HG02981 (cell line): ENCODE data around the gene MED13.
A peak's percentile ranks its signal among the peaks of the same experiment; 100 is the strongest.

Experiments used
- ATAC-seq: cut with Tn5 transposase; IDR thresholded peaks from one replicate; pipeline ENCODE4 v1.9.1; 2021; ENCODE audit warnings: mild to moderate bottlenecking, moderate library complexity; ENCODE audit not compliant: unreplicated experiment

MED13 gene, protein sequence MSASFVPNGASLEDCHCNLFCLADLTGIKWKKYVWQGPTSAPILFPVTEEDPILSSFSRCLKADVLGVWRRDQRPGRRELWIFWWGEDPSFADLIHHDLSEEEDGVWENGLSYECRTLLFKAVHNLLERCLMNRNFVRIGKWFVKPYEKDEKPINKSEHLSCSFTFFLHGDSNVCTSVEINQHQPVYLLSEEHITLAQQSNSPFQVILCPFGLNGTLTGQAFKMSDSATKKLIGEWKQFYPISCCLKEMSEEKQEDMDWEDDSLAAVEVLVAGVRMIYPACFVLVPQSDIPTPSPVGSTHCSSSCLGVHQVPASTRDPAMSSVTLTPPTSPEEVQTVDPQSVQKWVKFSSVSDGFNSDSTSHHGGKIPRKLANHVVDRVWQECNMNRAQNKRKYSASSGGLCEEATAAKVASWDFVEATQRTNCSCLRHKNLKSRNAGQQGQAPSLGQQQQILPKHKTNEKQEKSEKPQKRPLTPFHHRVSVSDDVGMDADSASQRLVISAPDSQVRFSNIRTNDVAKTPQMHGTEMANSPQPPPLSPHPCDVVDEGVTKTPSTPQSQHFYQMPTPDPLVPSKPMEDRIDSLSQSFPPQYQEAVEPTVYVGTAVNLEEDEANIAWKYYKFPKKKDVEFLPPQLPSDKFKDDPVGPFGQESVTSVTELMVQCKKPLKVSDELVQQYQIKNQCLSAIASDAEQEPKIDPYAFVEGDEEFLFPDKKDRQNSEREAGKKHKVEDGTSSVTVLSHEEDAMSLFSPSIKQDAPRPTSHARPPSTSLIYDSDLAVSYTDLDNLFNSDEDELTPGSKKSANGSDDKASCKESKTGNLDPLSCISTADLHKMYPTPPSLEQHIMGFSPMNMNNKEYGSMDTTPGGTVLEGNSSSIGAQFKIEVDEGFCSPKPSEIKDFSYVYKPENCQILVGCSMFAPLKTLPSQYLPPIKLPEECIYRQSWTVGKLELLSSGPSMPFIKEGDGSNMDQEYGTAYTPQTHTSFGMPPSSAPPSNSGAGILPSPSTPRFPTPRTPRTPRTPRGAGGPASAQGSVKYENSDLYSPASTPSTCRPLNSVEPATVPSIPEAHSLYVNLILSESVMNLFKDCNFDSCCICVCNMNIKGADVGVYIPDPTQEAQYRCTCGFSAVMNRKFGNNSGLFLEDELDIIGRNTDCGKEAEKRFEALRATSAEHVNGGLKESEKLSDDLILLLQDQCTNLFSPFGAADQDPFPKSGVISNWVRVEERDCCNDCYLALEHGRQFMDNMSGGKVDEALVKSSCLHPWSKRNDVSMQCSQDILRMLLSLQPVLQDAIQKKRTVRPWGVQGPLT (N-terminal part only)

DNA sequence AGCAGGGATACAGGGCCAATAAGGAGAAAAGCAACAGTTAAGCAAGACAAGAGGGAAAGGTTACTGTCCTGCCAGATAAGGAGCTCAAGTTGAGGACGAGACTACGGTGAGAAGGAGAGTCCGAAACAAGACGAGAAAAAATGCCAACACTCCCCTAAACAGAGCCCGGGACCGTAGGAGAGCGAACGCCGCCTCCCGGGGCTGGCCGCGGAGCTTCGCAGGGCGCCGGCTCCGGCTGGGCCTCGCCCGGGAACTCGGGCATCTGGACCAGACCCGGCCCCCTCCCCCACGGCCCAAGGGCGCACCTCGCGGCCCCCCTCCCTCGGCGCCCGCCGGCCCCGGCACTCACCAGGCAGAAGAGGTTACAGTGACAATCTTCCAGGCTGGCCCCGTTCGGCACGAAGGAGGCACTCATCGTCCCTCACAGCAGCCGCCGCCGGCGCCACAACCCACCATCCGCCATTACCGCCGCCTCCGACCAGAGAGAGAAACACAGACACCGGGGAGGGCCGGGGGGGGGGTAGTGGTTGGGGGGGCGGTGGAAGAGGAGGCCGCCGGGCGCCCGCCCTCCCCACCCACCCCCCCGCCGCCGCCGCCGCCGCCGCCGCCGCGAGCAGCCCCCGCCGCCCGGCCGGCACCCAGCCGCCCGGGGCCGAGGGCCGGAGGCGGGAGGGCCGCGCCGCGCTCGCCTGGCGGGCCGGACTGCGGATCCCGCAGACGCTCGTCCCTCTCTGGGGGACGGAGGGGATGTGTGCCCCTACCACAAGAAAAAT, at the start of gene MED13:
MED13 (minus strand) TSS at position 488 of the 773 bp plus-strand sequence; CDS start at position 415, 73 bp downstream.
- ATAC-seq = peak; percentile 16

DNA sequence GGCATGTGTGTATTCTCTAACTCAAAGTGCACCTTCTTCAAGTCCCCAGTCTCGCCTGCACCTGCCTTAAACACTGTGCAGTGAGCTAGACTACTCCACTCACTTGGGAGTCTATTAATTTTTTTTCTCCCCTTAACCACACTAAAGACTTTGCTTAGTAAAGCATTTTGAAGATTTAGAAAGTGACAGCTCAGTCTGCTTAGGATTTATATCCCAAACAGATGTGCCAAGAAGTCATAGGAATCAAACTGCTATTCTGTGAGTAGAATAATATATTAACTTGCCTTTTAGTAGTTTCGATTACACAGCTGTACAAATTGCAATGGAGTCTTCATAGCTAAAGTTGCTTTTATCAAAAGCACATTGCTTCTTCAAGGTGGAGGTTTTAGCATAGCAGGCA, 47.2 kb upstream of the MED13 start:
- no peak for ATAC-seq

DNA sequence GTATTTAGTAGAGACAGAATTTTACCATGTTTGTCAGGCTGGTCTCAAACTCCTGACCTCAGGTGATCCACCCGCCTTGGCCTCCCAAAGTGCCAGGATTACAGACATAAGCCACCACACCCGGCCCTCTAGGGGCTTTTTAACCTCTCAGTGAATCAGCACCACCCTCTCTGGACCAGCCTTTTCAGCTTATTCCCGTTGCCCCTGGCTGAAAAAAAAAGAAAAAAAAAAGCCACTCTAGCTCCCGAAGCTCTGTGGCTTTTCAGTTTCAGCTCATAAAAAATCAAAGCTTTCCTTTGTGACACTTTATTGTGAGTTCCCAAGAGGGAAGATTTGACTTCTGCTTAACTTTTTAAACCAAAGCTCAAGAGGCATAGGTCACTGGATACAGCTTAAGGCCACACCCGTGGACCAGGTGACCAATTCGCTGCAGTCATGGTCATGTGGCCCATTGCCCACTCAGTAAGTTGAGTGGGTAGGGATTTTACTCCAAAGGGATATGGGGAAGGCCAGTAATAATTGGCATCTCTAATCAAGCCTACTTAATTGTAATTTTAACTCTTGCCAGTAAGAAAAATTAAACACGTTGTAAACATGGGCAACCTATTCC, 46.6 kb upstream of the MED13 start:
- no peak for ATAC-seq

DNA sequence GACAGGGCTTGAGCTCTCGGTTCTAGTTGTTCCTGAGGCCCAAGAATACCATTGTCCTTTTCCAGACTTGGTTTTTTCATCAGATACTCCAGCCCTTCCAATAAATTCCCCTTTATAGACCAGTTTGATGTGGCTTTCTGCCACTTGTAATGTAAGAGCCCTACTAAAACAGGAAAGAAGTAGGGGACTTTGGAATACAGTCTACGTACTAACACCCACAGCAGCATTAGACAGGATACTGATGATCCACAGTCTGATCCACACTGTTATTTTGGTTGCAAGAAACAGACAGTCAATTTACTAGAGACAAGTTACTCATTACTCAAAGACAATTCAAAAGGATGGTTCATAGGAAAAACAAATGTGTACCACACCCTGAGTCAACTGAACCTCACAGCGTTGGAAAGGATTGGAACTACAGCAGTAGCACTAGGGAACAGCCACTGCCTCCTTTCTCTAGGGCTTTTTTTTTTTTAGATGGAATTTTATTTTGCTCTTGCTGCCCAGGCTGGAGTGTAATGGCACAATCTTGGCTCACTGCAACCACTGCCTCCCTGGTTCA, 45.9 kb upstream of the MED13 start:
- ATAC-seq = no peak

DNA sequence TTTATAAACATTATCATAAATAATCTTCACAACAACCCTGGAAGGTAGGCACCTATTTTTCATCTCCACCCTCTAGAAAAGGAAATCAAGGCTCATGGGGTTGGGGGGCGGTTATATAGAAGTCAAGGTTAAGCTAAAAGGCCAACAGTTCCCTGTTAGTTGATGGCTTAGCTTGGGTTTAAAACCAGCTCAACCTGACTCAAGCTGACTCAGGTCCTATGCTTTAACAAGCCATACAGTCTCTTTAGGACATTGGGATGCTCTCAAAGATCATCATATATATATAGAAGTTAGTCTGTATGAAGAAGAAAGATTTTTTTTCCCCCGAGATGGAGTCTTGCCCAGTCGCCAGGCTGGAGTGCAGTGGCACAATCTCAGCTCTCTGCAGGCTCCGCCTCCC, 44.8 kb upstream of the MED13 start:
- ATAC-seq = no peak

DNA sequence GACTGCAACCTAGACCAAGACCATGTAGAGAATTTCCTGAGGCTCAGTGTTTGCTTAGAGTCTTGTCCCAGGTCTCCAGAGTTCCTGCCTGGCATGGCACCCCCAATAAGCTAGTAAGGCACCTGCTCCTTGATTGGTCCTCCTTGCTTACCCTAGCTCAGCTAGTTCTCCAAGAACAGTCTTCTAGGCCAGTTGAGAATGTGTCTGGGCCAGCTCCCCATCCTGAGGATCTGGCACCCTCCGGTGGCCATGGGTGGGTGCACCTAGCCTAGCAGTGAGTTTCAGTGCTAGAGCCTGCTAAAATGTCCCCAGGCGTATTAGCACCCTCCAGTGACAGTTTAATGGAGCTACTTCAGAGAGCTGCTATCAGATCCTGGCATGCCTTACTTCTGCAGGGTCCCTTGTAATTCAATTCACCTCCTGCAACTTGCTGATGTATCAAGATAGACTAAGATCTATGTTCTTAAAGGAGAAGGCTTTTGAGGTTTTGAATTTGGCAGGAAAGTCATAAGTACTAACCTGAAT, 44.4 kb upstream of the MED13 start:
- ATAC-seq = peak; percentile 99

DNA sequence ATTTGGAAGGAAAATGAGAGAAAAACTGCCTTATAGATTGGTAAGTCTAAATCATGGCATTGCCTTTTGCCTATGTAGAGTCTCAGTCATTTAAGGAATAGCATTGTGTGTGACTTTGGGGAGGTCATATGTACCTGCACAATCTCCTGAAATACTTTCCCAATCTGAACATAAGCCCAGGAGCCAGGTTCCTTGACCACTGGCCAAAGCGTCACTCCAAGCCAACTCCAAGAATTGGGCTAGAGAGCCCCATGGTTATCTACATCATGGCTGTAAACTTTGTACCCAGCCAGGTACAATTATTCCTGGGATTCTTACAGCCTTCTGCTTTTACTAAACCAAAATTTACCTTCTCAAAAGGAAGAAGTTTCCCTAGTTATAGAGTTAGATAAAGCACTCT, 40.8 kb upstream of the MED13 start:
- ATAC-seq = no peak

DNA sequence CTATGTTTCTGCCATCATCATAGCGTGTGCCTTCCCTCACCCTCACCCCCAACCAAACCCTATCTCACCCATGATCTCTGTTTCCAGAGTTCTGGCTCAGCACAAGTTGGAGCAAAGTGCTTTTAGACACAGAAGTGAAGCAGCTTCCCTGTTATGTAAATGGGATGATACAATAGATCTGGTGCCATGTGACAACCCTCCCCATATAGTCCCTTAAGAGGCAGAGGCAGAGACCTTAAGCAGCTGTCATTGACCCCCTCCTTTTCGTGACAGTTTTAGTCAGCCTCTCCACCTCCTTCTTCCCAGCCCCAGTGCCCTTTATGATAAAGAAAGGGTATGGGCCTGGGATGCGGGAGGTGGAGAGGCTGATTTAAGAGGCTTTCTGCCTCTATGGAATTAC, 40.3 kb upstream of the MED13 start:
- no peak for ATAC-seq

DNA sequence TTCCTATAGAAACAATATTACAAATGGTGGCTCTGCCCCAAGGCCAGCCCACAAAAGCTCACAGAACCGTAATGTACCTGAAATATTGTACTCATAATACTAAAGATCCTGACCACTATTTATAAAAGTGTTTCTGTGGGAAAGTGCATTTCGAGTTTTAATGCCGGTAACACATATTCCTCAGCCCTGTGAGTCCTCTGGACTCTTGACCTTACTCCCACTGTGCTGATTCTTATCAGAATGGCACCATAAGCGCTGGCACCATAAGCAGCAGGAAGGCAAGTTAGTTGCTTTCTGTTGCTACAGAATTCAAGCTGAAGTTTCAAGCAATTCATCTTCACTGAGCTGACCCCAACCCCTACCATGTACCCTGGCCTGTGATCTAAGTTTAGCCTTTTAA, 36.4 kb upstream of the MED13 start:
- ATAC-seq = no peak

DNA sequence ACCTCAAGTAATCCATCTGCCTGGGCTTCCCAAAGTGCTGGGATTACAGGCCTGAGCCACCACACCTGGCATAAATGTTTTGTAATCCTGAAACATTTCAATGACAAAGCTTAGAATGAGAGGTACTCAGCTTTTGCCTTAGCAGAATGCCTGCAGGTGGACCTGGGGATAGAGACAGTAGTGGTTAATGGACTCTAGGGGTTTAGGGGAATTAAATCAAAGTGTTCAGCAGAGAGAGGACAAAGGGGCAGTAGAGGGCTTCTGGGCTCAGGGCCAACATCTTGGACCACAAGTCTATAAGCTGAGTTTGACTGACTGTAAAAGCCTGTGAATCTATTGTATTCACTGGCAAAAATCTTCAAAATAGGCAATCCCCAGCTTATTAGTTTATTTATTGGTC, 36.0 kb upstream of the MED13 start:
- ATAC-seq = no peak

DNA sequence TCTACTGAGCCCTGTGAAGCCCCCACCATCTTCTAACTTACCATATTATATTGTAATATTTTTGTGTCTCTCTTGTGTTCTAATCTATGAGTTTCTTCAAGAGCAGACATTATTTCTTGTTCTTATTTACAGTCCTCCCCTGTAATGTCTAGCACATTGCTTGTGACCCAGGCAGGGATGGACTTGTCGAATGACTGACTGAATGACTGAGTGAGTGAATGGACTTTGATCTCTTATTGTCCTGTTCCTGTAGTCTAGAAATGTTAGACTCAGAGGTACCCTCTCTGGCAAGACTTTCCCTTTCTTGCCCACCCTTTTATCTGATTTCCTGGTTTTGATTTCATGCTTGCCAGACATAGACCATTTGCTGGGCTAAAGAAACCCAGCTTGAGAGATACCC, 35.0 kb upstream of the MED13 start:
- ATAC-seq = no peak

DNA sequence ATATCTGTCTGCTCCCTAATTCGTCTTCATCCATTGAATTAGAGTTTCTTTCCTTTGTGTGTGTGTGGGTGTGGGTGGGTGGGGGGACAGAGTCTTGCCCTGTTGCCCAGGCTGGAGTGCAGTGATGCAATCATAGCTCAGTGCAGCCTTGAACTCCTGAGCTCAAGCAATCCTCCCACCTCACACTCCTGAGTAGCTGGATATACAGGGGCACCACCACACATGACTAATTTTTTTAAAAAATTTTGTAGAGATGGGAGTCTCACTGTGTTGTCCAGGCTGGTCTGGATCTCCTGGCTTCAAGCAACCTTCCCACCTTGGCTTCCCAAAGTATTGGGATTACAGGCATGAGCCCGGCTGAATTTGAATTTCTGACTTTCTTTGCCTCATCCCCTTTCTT, 34.5 kb upstream of the MED13 start:
- ATAC-seq = no peak

DNA sequence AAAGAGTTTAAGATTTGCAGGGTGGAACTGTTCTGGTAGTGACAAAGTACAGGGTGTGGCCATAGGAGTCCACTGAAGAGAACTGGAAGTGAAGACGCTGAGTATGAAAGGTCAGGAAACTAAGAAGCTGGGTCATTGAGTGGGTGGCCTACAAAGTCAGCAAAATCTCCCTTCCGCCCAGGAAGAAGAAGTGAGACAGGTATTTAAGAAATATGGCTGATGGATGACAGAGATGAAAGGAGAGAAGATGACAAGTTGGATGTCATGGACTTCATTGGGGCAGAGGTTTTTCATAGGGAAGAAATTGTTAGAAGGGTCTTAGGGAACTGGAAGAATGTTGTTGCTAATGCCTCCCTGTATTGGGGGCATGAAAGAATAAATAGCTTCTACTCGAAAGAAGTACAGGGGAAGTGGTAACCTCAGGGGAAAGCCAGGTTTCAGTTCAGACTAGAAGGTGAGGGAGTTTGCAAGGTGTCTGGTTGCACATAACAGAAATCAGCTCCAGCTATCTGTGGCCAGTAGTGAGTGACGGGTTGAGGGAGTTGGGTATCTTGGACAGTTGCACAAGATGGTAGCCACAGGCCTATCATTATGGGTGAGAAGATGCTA, 33.6 kb upstream of the MED13 start:
- ATAC-seq = peak; percentile 83

DNA sequence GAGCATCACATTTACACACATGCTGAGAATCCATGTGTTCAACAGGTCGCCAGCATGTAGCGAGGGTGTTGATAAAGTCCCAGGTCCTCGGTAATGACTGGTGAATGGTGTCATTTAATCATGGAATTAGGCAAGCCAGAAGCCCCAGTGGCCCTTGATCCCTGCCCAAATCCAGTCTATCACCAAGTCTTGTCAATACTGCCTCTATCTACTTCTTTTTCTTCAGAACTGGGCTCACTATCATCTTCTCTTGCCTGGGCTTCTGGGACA, 31.3 kb upstream of the MED13 start:
- no peak for ATAC-seq

DNA sequence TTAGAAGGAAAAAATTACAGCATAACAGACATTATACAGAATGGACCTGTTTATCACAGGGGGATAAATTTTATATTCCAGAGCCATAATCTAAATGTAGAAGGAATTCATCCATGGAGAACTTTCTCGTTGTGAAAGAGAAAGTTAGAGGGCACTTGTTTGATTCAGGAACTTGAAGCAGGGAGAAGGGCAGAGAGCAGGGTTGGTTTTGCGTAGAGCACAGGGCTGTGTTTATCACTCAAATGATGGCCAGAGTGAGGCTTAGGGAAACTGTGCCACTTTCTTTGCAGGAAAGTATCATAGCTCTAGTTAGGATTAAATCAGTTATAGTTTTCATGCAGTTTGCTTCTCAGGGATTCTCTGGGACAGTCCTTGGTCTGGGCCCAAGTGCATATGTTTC, 29.1 kb upstream of the MED13 start:
- ATAC-seq = no peak

DNA sequence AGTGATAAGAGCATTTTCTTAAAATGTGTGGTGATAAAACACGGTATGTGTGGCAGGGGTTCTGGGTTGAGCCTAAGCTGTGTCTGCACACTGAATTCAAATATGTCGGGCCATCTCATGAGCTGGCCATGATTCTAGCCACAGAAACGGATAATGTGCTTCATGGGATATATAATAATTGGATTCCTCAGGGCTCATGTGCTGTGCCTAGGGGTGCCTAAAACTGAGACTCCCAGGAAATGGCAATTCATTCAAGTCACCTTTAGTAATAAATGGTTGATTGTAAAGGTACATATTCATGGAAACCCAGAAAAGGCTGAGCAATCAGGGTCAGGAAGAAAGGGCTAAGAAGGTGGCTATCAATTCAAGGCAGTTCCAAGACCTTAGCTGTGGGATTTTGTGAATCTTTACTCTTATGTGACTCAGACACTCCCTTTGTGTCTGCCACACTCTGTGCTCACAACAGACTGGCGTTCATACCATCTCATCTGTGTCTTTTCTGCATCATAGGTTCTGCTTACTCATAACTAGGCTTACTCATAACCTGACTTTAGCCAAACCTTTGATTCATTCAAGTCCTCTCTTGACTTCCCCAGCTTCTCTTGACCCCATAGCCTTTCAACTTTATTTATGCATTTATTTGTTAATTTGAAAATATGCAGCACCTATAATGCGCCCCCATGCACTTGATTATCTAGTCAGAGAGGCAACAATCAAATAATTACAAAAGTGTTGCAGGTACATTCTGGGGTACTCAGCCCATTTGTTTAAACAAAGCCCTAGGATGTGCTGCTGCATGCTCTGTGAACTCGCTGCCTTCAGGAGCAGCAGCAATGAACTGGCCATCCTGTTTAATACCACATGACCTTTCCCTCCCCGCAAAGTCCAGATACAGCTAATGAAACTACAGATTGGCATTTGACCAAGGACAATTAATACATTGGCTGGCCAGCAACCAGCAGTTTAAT, 28.4 kb upstream of the MED13 start:
- peak; percentile 98 for ATAC-seq

DNA sequence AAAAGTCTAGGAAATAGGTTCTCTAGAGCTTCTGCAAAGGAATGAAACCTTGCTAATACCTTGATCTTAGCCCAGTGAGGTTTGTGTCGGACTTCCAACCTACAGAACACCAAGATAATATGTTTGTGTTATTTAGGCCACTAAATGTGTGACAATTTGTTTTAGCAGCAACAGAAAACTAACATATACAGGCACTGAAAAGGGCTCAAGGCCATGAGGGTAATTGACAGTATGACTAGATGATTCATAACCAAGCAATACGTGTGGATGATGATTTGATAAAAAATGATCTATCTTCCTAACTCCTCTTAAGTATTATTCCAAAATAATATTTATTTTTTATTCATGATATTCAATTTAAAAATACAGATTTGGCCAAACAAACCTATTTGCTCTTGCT, 27.7 kb upstream of the MED13 start:
- ATAC-seq = no peak

DNA sequence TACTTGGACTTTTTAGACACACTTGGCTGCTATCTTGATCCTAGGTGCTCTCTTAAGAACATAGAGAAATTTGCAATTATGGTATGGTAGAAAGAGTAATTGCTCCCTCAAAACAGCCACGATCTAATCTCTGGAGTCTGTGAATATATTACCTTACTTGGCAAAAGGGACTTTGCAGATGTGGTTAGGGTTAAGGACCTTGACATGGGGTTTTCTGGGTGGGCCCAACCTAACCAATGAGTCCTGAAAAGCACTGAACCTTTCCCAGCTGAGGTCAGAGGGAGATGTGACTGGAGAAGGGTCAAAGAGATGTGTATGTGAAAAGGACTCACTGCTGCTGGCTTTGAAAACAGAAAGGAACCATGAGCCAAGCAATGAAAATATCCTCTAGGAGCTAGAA, 26.7 kb upstream of the MED13 start:
- ATAC-seq = no peak
